GM06990 (cell line): ENCODE data around the gene LRRC27.

Source experiments
- DNase-seq: peaks from one replicate; pipeline ENCODE4 v3.0.0-alpha.2; 2011; ENCODE audit not compliant: insufficient read length; ENCODE audit errors: extremely low read depth
- H3K27me3 ChIP-seq: replicated peaks from 2 replicates; pipeline ENCODE4 v1.6.0; 2011; ENCODE audit warnings: low read length; ENCODE audit not compliant: control insufficient read depth, insufficient read depth
- H3K36me3 ChIP-seq: 2 replicates; pipeline ENCODE4 v1.5.1; 2011; ENCODE audit warnings: low read length; ENCODE audit not compliant: control insufficient read depth, insufficient read depth
- H3K4me3 ChIP-seq: replicated peaks from 2 replicates; pipeline ENCODE4 v1.5.1; 2011; ENCODE audit warnings: low read depth, mild to moderate bottlenecking, control low read depth, low read length
- TF ChIP-seq, protein P1 (sequence below): IDR thresholded peaks from 2 replicates; pipeline ENCODE4 v1.5.1; 2011; ENCODE audit warnings: low read length, control low read depth, mild to moderate bottlenecking, inconsistent platforms; ENCODE audit not compliant: insufficient read depth, poor library complexity, severe bottlenecking

LRRC27 gene

DNA sequence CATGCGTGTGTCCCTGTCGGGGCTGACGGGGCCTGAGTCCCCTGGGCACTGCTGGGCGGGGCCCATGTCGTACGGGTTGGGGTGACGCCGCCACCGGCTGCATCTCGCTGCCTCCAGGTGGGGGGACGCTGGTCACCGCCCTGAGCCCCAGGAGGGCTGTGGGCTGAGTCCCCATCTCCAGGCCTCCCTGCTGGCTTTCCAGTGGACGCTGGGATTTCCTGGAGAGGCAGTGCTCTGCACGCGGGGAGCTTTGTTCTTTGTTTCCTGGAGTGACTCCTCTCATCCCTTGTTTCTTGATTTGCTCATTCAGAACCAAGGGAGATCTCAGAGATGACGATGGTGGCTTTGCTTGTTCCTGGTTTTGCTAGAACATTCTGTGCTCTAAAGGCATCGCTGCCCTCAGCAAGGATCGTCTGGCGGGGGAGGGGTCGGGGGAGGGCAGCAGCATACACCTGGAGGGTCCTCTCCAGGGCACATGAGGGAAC lies 86.0 kb downstream of the LRRC27 start:
- DNase-seq, result no peak
- no peaks in the 10 kb centered on the region for H3K36me3 ChIP-seq
- H3K4me3 ChIP-seq, result no peak overlapping the region
- no peaks in the 10 kb centered on the region; the same call in 1 of the 2 replicates for H3K27me3 ChIP-seq
- TF ChIP-seq, protein P1, sequence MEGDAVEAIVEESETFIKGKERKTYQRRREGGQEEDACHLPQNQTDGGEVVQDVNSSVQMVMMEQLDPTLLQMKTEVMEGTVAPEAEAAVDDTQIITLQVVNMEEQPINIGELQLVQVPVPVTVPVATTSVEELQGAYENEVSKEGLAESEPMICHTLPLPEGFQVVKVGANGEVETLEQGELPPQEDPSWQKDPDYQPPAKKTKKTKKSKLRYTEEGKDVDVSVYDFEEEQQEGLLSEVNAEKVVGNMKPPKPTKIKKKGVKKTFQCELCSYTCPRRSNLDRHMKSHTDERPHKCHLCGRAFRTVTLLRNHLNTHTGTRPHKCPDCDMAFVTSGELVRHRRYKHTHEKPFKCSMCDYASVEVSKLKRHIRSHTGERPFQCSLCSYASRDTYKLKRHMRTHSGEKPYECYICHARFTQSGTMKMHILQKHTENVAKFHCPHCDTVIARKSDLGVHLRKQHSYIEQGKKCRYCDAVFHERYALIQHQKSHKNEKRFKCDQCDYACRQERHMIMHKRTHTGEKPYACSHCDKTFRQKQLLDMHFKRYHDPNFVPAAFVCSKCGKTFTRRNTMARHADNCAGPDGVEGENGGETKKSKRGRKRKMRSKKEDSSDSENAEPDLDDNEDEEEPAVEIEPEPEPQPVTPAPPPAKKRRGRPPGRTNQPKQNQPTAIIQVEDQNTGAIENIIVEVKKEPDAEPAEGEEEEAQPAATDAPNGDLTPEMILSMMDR, result no peak

DNA sequence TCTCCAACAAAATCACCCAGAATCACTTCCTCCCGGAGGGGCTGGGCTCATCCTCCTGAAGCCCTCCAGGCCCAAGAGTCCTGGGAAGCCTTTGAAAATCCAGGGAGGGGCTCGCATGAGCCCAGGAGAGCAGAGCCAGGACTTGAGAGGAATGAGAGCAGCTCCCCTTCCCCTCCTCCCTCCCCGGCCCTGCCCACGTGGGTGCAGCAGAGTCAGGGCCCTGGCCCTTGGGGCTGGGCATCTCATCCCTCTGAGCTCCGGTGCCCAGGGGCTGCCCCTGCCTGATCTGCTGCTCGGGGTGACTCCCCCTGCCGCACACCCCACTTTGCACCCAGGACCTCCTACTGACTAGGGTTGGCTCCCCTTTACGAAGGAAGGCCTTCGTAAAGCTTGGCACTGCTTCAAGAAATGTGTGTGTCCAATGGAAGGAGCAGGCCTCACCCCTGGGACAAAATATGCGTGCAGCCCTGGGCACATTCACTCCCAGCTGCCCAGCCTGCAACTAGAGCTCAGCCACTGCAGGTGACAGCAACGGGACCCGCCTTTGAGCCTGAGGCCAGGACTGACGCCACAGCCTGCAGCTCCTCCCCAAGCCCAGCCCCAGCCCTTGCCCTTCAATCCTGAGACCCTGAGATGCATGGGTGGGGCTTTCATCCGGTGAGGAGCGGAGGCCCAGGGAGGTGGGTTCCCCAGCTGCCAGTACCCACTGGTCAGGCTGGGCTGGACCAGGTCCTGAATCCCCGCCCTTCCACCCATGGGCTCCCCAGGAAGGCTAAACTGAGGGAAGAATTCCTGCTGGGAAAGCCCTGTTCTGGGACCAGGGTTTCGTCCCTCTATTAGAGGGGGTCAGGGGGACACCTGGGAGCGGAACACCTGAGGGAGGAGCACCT lies 86.8 kb downstream of the LRRC27 start:
- no peak for DNase-seq
- TF ChIP-seq, protein P1, result no peak
- Histone ChIP-seq H3K36me3 (no peaks in the 10 kb centered on the region), H3K27me3 (no peaks in the 10 kb centered on the region; the same call in 1 of the 2 replicates), H3K4me3 (no peak overlapping the region)

DNA sequence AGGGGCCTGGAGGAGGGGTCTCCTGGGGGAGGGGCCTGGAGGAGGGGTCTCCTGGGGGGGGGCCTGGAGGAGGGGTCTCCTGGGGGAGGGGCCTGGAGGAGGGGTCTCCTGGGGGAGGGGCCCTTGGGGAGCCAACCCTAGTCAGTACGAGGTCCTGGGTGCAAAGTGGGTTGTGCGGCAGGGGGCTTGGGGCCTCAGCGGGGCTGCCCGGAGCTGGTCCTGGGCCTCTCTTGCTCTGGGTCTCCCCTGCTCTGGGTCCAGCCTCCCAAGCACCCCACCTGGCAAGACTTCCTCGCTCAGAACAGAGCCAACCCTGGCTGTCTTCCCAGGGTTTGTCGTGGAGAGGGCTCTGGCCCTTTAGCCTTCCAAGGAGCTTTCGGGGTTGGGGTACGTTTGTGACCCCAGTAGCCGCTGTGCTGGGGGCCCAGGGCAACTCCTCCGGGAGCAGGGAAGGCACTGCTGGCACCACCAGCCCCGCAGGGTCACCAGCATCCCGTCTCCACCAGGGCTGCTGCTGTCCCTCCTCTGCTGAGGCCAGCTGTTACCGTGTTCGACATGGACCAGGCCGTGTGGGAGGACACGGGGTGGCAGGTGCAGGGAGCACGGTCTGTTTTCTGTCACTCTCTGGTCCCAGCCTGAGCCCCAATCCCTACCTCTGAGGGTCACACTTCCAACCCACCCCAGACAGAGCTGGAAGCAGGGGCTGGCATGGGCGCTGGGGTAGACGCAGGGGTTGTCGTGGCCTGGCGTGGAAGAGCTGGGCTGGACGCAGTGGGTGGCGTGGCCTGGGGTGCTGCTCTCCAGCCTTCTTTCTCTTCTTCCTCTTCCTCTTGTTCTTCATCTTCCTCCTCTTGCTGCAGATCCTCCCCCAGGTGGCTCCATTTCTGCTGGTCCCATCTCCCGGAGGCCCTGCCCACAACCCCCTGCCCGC lies 87.8 kb downstream of the LRRC27 start:
- no peak overlapping the region for H3K4me3 ChIP-seq
- TF ChIP-seq, protein P1, result no peak
- no peak for DNase-seq

DNA sequence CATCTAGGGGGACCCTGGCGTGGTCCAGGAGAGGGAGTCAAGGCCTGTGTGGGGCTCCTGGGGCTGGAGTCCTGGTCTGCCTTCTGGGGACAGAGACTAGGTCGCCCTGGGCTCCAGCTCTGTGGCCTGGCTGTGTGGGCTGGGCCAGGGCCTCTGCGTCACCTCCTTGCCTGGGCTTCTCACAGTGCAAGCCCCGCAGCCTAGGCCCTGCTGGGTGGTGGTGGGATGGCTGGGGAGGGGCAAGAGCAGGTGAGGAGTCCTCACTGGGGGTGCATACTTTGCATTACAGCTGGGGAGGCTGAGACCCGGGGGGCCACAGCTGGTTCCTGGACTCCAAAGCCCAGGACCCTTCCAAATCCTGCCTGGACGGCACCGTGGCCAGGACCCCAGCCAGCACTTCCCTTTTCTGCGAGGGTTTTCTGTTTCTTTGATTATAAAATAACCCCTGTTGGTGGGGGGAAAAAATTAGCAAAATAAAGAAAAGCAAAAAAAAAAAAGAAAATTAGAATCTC lies 88.5 kb downstream of the LRRC27 start:
- no peak for DNase-seq
- no peaks in the 10 kb centered on the region; the same call in 1 of the 2 replicates for H3K27me3 ChIP-seq
- TF ChIP-seq, protein P1, result no peak
- H3K36me3 ChIP-seq, result no peaks in the 10 kb centered on the region
- no peak overlapping the region for H3K4me3 ChIP-seq

More for the DNA sequence above, 87.8 kb downstream of the LRRC27 start:
- Histone ChIP-seq H3K27me3 (no peaks in the 10 kb centered on the region; the same call in 1 of the 2 replicates), H3K36me3 (no peaks in the 10 kb centered on the region)

DNA sequence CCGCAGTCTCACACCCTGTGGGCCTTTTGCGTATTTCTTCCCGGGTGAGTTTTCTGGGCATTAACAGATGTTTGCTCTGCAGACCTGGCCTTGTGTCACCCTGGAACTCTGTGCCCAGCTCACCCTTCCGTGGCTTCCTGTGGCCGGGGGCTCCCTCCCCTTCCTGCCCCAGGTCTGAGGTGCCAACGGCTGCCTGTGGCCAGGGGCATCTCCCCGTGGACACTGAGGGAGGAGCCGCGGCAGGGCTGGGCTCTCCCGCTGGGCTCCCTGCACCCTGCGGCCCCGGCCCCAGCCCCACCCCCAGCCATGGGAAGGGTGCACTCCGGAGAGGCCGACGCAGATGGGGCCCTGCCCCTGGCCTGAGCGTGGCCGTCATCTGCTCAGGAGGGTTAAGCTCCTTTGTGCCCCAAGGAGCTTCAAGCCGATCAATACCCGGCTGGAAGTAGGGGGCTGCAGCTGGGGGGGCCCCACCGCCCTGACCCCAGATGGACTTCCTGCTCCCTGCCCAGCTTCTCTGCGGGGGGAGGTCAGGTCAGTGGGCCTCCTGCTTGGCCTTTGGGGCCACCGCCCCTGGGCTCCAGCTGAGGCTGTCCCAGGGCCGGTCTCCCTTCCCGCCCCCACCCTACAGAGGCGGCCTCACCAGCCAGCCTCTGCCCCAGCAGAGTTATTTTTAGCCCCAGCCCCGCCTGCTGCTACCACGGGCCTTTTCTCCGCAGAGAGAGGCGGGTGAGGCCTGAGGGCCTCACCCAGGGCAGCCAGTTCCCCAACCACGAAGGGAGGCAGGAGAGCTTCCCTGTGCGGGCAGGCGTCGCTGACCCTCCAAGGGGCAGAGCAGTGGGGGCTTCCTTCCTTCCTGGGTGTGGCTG lies 89.2 kb downstream of the LRRC27 start:
- DNase-seq, result peak; percentile 35
- Histone ChIP-seq H3K36me3 (no peaks in the 10 kb centered on the region), H3K4me3 (no peak overlapping the region), H3K27me3 (no peaks in the 10 kb centered on the region; the same call in 1 of the 2 replicates)
- TF ChIP-seq, protein P1, result no peak
